AG09319 (cell line): Measurements from ENCODE around the gene SNAI1.

ENCODE experiments used
- DNase-seq: peaks from one replicate; pipeline ENCODE4 v3.0.0-alpha.2; 2010; ENCODE audit warnings: low read depth; ENCODE audit errors: extremely low read depth
- TF ChIP-seq, protein P1 (sequence below): IDR thresholded peaks from 2 replicates; pipeline ENCODE4 v1.5.1; 2011; ENCODE audit warnings: low read depth, mild to moderate bottlenecking, inconsistent platforms, low read length, moderate library complexity

SNAI1 gene

DNA sequence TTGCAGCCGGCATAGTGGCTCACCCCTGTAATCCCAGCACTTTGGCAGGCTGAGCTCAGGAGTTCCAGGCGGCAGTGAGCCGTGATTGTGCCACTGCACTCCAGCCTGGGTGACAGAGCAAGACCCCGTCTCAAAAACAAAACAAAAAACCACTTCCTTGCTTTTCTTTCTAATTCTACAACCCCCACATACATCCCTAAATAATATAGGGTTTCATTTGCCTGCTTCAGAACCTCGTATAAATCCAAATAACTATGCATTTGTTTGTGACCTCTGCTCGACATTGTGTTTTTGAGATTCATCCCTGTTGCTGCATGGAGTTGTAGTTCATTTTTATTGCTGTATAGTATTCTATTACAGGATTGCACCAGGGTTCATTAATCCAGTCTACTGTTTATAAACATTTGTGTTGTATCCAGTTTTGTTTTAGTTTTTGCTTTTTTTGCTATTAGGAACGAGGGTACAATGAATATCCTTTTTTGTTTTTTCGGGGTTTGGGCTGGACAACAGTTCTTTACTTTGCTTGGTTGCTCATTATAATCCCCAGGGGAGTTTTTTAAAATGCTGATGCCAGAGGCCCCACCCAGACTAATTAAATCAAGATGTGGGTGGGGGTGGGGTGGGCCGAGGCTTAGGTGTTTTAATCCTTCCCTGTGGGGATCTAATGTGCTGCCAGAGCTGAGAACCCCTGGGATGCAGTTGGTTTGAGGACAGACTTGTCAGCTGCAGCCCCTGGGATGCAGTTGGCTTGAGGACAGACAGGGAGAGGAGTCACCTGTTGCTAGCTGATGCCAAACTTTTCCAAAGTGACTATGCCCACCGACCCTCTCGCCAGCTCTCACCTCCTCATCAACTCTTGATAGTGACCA is 2.4 kb upstream of the SNAI1 start:
- no peak for DNase-seq
- TF ChIP-seq, protein P1, sequence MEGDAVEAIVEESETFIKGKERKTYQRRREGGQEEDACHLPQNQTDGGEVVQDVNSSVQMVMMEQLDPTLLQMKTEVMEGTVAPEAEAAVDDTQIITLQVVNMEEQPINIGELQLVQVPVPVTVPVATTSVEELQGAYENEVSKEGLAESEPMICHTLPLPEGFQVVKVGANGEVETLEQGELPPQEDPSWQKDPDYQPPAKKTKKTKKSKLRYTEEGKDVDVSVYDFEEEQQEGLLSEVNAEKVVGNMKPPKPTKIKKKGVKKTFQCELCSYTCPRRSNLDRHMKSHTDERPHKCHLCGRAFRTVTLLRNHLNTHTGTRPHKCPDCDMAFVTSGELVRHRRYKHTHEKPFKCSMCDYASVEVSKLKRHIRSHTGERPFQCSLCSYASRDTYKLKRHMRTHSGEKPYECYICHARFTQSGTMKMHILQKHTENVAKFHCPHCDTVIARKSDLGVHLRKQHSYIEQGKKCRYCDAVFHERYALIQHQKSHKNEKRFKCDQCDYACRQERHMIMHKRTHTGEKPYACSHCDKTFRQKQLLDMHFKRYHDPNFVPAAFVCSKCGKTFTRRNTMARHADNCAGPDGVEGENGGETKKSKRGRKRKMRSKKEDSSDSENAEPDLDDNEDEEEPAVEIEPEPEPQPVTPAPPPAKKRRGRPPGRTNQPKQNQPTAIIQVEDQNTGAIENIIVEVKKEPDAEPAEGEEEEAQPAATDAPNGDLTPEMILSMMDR = no peak

DNA sequence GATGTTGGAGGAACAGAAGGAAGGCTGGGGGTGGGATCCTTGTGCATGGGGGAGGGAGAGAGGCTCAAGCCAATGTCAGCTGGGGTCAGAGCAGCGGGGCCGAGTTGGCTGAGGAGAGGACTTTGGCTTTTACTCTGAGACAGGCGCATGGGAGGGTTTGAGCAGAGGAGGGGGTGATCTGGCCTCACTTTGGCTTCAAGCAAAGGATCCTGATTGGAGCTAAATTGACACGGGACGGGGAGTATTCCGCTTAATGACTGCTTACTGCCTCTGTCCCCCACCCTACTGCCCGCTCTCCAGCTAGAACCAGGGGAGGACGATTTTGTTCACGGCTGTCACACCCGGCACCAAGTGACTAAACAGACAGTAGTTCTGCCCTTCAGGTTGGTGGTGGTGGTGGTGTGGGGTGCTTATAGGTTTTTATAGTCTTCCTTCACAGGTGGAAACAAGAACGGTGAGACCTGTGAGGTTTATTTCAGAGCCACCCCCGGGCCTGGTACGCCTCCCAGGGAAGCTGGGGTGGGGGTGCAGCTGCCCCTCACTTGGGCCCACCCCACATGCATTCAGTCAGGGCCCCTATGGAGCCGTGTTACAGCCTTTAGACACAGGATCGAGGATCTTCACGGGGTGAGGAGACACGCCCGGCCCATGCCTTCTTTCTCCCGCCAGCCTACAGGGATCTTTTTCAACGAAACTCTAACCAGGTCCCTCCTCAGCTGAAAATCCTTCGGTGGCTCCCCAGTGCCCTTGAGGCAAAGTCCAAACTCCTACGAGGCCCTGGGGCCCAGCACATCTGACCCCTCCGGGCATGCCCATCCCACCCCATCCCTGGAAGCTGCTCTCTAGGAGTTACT is 1.3 kb upstream of the SNAI1 start:
- TF ChIP-seq, protein P1 = no peak
- no peak for DNase-seq

DNA sequence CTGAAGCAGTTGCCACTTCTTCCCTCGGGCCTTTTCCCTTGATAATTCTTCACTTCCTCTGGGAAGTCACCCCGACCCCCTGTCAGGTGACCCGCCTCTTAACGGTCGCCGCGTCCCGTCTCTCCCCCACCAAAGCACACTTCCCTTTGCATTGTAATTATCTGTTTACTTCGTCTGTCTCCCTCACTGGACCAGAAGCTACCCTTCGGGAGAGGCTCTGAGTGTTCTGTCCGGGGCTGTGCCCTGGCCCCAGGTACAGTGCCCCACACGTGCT is 771 bp upstream of the SNAI1 start:
- TF ChIP-seq, protein P1 = no peak
- no peak for DNase-seq

DNA sequence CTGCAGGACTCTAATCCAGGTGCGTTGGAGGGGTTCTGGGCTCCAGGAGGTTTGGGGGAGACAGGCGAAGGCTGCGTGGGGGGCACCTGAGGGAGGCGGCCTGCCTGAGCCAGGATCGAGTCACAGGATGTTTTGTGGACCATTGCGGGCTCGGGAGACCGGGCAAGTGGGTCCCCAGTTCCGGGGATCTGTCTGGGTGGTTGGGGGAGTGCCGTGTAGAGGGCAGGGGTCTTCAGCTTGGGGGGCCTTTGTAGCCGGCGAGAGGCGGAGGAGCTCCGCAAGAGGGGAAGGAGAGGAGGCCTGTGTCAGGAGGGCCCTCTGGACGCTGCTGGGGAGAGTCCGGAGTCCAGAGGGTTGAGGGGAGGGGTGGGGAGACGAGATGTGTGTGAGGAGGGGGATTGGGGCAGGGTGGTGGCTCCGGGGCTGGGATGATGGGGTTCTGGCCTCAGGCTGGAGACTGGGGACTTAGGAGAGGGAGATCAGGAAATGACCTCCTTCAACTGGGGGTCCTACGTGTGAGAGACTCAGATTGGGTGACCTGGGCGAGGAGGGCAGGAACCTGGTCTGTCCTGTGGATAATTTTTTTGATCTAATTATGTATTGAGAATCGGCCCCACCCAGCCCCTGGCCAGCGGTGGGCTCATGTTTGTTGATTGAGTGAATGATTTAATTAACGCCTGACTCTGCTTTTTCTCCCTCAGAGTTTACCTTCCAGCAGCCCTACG is 505 bp downstream of the SNAI1 start:
- DNase-seq = no peak
- TF ChIP-seq, protein P1 = no peak

DNA sequence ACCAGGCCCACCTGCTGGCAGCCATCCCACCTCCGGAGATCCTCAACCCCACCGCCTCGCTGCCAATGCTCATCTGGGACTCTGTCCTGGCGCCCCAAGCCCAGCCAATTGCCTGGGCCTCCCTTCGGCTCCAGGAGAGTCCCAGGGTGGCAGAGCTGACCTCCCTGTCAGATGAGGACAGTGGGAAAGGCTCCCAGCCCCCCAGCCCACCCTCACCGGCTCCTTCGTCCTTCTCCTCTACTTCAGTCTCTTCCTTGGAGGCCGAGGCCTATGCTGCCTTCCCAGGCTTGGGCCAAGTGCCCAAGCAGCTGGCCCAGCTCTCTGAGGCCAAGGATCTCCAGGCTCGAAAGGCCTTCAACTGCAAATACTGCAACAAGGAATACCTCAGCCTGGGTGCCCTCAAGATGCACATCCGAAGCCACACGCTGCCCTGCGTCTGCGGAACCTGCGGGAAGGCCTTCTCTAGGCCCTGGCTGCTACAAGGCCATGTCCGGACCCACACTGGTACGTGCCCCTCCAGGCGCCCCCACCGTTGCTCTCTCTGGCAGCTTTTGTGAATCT is 1.1 kb downstream of the SNAI1 start:
- DNase-seq = no peak
- TF ChIP-seq, protein P1 = no peak

DNA sequence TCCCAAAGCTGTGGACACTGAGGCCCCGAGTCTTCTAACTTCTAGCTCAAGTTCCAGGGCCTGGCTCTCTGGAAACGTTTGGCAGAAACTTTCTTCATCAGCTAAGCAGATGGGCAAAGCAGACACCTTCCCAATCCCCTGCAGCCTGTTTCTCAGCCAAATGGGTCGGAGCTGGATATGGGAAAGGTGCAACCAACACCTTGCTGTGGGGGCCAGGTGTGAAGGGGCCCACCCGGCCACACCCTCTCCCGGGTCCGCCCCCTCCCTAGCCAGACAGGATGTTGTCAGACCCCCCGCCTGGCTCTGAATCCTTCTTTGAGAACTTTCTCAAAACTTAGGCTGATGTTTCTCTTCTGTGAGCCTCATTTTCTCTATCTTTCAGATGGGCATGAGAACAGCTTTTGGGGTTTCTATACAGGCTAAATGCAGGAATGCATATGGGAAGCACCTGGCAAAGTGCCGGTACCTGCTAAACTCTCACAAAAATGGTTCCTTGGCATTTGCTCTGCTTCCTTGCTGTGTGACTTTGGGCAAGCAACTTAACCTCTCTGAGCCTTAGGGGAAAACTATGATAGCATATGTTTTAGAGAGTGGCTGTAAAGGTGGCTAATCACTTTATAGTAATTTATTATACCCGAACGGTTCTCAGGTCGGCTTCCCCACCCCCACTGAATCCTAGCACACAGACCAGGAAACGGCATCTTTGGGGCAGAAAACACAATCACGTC is 1.8 kb downstream of the SNAI1 start:
- no peak for DNase-seq
- TF ChIP-seq, protein P1 = no peak
